ENCODE data around the gene ZNF32. TPM values are rescaled to one million over a fixed set of nuclear protein-coding genes. Genes with fewer than 3 reads are reported as not detected.
A peak's percentile ranks its signal among the peaks of the same experiment; 100 is the strongest.
"Not testable (repeated sequence)": the region's sequence is repeated elsewhere in the genome, so short reads cannot be mapped to it uniquely, and the experiment has no call there.

ZNF32 gene
- total RNA-seq, 1 experiment from 2014 or later = 24.8 TPM

DNA sequence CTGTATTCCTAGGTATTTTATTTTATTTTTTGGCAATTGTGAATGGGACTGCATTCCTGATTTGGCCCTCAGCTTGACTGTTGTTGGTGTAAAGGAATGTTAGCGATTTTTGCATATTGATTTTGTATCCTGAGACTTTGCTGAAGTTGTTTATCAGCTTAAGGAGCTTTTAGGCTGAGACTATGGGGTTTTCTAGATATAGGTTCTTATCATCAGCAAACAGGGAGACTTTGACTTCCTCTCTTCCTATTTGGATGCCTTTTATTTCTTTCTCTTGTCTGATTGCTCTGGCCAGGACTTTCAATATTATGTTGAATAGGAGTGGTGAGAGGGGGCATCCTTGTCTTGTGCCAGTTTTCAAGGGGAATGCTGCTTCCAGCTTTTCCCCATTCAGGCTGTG is 12.9 kb downstream of the ZNF32 start:
- not testable (repeated sequence) for DNase-seq; H3K4me3 ChIP-seq (ENCODE audit: insufficient read depth, low read depth, low read length); H3K27me3 ChIP-seq (ENCODE audit: control insufficient read depth, insufficient read depth, low read length); H3K36me3 ChIP-seq (replicated peaks; ENCODE audit: control insufficient read depth, insufficient read depth, low read length)

DNA sequence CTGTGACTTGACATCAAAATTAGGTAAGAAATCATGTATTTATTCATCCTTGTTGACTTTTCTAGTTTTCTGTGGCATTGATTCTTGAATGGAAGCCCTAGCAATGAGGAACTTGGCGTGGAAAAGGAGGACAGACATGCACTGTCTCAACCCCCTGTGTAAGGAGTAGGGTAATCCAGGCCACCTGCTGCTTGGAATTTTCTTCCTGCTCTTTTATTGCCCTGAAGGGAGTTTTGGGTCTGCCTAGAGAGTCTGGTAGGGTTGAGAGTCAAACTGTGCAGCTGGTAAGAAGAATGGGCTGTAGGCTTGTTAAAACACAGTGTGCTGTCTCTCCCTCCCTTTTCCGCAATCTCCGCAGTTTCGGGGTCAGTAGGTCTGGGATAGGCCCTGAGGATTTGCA is 19.7 kb downstream of the ZNF32 start:
- H3K27me3 ChIP-seq (ENCODE audit: control insufficient read depth, insufficient read depth, low read length) = no peaks in the 10 kb centered on the region
- DNase-seq = no peak
- no peak overlapping the region for H3K4me3 ChIP-seq (ENCODE audit: insufficient read depth, low read depth, low read length)
- no peaks in the 10 kb centered on the region for H3K36me3 ChIP-seq (replicated peaks; ENCODE audit: control insufficient read depth, insufficient read depth, low read length)

DNA sequence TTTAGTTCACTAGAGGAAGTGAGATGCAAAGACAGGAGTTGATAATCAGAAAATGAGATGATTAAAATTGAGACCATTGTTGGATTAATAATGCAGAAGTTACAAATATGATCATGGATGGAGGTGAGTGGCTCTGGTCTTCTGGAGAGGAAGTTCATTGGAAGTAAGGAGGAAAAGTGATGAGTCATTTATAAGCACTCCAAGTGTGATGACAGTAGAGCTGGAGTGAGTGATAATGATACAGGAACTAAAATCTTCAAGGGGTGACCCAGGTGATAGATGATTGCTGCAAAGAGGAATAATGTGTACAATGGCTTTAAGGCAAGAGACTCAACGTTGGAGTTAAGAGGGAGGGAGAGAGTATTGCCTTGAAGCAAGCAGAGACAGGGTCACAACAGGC is 20.7 kb downstream of the ZNF32 start:
- Histone ChIP-seq H3K4me3 (ENCODE audit: insufficient read depth, low read depth, low read length) (no peak overlapping the region), H3K27me3 (ENCODE audit: control insufficient read depth, insufficient read depth, low read length) (no peaks in the 10 kb centered on the region), H3K36me3 (replicated peaks; ENCODE audit: control insufficient read depth, insufficient read depth, low read length) (no peaks in the 10 kb centered on the region)
- no peak for DNase-seq

GRCh38 chr10:43623351-43623750 is 25.3 kb downstream of the ZNF32 start:
- Histone ChIP-seq H3K36me3 (replicated peaks; ENCODE audit: control insufficient read depth, insufficient read depth, low read length) (no peaks in the 10 kb centered on the region), H3K4me3 (ENCODE audit: insufficient read depth, low read depth, low read length) (no peak overlapping the region), H3K27me3 (ENCODE audit: control insufficient read depth, insufficient read depth, low read length) (no peaks in the 10 kb centered on the region)
- no peak for DNase-seq

- H3K27me3 ChIP-seq (ENCODE audit: control insufficient read depth, insufficient read depth, low read length) = no peaks in the 10 kb centered on the region
- DNase-seq = no peak
These were observed 26.6 kb downstream of the ZNF32 start for GRCh38 chr10:43622038-43622437.

GRCh38 chr10:43619368-43619767 is 29.3 kb downstream of the ZNF32 start:
- H3K36me3 ChIP-seq (replicated peaks; ENCODE audit: control insufficient read depth, insufficient read depth, low read length) = no peaks in the 10 kb centered on the region; the same call in 1 of the 2 replicates
- H3K4me3 ChIP-seq (ENCODE audit: insufficient read depth, low read depth, low read length) = no peak overlapping the region
- DNase-seq = no peak
- H3K27me3 ChIP-seq (ENCODE audit: control insufficient read depth, insufficient read depth, low read length) = no peaks in the 10 kb centered on the region

More at GRCh38 chr10:43622038-43622437, 26.6 kb downstream of the ZNF32 start:
- H3K4me3 ChIP-seq (ENCODE audit: insufficient read depth, low read depth, low read length) = no peak overlapping the region
- no peaks in the 10 kb centered on the region for H3K36me3 ChIP-seq (replicated peaks; ENCODE audit: control insufficient read depth, insufficient read depth, low read length)

- DNase-seq = no peak
- no peaks in the 10 kb centered on the region for H3K27me3 ChIP-seq (ENCODE audit: control insufficient read depth, insufficient read depth, low read length)
- H3K4me3 ChIP-seq (ENCODE audit: insufficient read depth, low read depth, low read length) = no peak overlapping the region
- H3K36me3 ChIP-seq (replicated peaks; ENCODE audit: control insufficient read depth, insufficient read depth, low read length) = no peaks in the 10 kb centered on the region; the same call in none of the 2 replicates
These were observed 31.8 kb downstream of the ZNF32 start for GRCh38 chr10:43616697-43617370.

- Histone ChIP-seq H3K27me3 (ENCODE audit: control insufficient read depth, insufficient read depth, low read length) (peaks cover 2% of the 10 kb centered on the region), H3K36me3 (replicated peaks; ENCODE audit: control insufficient read depth, insufficient read depth, low read length) (peaks cover 2% of the 10 kb centered on the region; the same call in 1 of the 2 replicates), H3K4me3 (ENCODE audit: insufficient read depth, low read depth, low read length) (no peak overlapping the region)
- no peak for DNase-seq
These were observed 38.0 kb downstream of the ZNF32 start for GRCh38 chr10:43610636-43611035.

- no peak for DNase-seq
- H3K4me3 ChIP-seq (ENCODE audit: insufficient read depth, low read depth, low read length) = no peak overlapping the region; the same call in 1 of the 2 replicates
- peaks cover 2% of the 10 kb centered on the region for H3K27me3 ChIP-seq (ENCODE audit: control insufficient read depth, insufficient read depth, low read length)
These were observed 41.5 kb downstream of the ZNF32 start for GRCh38 chr10:43607199-43607573.

DNA sequence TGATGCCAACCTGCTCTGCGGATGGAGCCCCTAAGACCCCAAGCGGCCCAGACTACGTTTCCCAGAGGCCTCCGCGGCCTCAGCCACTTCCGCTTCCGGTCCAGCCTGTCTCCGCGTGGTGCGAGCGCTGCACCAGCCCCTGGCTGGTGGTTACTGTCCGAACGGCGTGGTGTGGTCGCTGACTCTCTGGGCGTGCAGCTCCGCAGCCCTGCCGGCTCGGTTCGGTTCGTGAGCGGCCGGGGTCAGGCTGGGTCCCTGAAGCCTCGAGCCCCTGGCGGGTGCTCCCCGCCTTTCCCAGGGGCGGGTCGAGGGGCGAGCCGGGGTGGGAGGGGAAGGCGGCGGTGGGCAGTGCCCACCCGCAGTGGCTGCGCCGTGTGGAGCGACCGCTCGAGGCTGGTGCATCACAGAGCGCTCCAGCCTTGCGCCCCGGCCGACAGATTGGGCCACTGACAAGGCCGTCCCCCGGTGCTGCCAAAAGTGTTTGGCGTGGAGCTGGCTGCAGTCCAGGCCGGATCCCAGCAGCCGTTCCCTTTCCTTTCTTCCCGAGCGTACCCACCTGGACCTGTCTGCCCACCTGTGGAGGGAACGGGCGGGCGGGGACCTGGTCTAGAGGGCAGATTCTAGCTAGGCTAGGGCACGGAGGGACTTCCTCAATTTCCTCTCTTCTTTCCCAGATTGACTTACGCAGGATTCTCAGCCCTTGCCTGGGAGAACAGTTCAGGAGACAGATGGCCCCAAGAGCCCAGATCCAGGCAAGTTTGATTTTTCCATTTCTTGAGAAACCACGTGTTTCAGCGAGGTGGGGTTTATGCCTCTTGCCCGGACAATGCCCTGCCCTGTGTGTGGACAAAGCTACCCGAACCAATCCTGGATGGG is 42.1 kb downstream of the ZNF32 start, which contains the start of gene ZNF485:
TSS of gene ZNF485 (plus strand) at position 116 of the 876 bp plus-strand sequence. CDS start at position 729, 613 bp downstream.
- Histone ChIP-seq H3K27me3 (ENCODE audit: control insufficient read depth, insufficient read depth, low read length) (peaks cover 2% of the 10 kb centered on the region), H3K4me3 (ENCODE audit: insufficient read depth, low read depth, low read length) (peak within 1 kb of the TSS; percentile 71), H3K36me3 (replicated peaks; ENCODE audit: control insufficient read depth, insufficient read depth, low read length) (peaks cover 2% of the 10 kb centered on the region; the same call in 1 of the 2 replicates)
- DNase-seq = peak; percentile 89

More at GRCh38 chr10:43607199-43607573, 41.5 kb downstream of the ZNF32 start:
- peaks cover 2% of the 10 kb centered on the region; the same call in 1 of the 2 replicates for H3K36me3 ChIP-seq (replicated peaks; ENCODE audit: control insufficient read depth, insufficient read depth, low read length)

- H3K27me3 ChIP-seq (ENCODE audit: control insufficient read depth, insufficient read depth, low read length) = peaks cover 2% of the 10 kb centered on the region
- DNase-seq = no peak
- no peak overlapping the region for H3K4me3 ChIP-seq (ENCODE audit: insufficient read depth, low read depth, low read length)
- H3K36me3 ChIP-seq (replicated peaks; ENCODE audit: control insufficient read depth, insufficient read depth, low read length) = peaks cover 2% of the 10 kb centered on the region; the same call in 1 of the 2 replicates
These were observed 42.8 kb downstream of the ZNF32 start for GRCh38 chr10:43605850-43606322.

- not testable (repeated sequence) for H3K27me3 ChIP-seq (ENCODE audit: control insufficient read depth, insufficient read depth, low read length); H3K4me3 ChIP-seq (ENCODE audit: insufficient read depth, low read depth, low read length); DNase-seq
These were observed 47.1 kb downstream of the ZNF32 start for GRCh38 chr10:43601576-43601975.

GRCh38 chr10:43599333-43599732 is 49.3 kb downstream of the ZNF32 start:
- H3K4me3 ChIP-seq (ENCODE audit: insufficient read depth, low read depth, low read length) = no peak overlapping the region
- DNase-seq = no peak
- no peaks in the 10 kb centered on the region for H3K27me3 ChIP-seq (ENCODE audit: control insufficient read depth, insufficient read depth, low read length)
- H3K36me3 ChIP-seq (replicated peaks; ENCODE audit: control insufficient read depth, insufficient read depth, low read length) = no peaks in the 10 kb centered on the region

More at GRCh38 chr10:43601576-43601975, 47.1 kb downstream of the ZNF32 start:
- H3K36me3 ChIP-seq (replicated peaks; ENCODE audit: control insufficient read depth, insufficient read depth, low read length) = not testable (repeated sequence)

DNA sequence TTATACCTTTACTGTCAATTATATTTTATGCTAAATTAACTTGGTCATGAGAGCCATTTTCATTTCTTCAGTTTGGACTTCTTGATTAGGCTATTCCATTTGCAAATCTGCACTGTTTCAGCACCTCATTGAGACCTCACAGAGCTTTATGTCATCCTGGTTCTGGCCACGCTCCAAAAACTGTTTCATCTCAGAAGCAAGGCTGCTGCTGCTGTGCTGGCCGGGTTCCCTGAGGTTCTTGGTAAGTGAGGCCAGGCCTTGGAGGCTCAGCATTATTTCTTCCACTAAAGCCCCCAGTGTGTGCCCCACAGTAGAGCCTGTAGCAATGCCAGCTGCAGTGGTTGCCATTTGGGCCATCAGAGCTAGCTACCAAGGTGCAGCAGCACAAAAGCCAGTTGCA is 50.2 kb downstream of the ZNF32 start:
- H3K4me3 ChIP-seq (ENCODE audit: insufficient read depth, low read depth, low read length) = no peak overlapping the region
- no peaks in the 10 kb centered on the region for H3K36me3 ChIP-seq (replicated peaks; ENCODE audit: control insufficient read depth, insufficient read depth, low read length)
- no peaks in the 10 kb centered on the region for H3K27me3 ChIP-seq (ENCODE audit: control insufficient read depth, insufficient read depth, low read length)
- no peak for DNase-seq

Measured in H7 (cell line).